ENCODE data around the gene PRAMEF12. TPM values are rescaled to one million over a fixed set of nuclear protein-coding genes. Genes with fewer than 3 reads are reported as not detected.
"Not testable (repeated sequence)": the region's sequence is repeated elsewhere in the genome, so short reads cannot be mapped to it uniquely, and the experiment has no call there.

PRAMEF12 gene
- total RNA-seq, 1 donor from 2014 or later: not detected

DNA sequence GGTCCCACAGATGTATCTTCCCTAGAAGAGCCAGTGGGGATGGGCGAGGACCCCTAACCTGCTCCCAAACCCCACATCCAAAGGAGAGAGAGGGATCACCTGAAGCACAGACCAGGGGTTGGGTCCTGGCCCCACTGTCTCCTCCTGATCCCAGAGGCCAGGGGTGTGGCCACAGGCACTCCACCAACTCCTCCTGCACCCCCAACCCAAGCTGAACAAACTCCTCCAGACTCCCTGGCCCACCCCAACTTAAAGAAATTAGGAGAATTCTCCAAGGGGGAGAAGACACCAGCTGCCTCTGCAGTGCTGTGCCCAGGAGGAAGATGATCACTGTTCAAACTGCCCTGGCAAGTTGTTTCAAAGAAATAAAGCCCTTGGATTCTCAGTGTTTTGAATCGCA lies 4.5 kb upstream of the PRAMEF12 start:
- DNase-seq (ENCODE audit: low spot score): no peak
- intact Hi-C loops (cut with DNase I): no loop called here

- no peak for DNase-seq (ENCODE audit: low spot score)
- intact Hi-C loops (cut with DNase I): no loop called here
Measured at GRCh38 chr1:12769976-12770505, 3.5 kb upstream of the PRAMEF12 start.

DNA sequence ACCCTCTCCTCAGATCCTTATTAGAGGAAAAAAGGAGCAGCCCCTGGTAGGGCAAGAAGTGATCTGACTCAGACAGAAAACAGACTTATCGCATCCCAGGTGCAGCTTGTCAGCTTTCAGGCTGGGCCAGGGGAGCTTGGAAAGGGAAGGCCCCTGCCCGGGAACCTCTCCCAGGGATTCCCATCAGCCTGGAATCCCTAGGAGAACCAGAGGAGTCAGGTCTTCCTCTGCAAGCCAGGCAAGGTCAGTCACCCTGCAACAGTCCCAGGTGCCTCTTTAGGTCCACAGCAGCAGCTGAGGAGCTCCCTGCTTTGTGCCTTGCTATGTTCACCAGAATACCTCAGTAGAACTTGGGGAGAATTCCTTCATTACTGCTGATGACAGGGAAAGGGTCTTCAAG lies 2.9 kb upstream of the PRAMEF12 start:
- no peak for DNase-seq (ENCODE audit: low spot score)
- intact Hi-C loops (cut with DNase I): no loop called here

- DNase-seq (ENCODE audit: low spot score): no peak
- intact Hi-C loops (cut with DNase I): no loop called here
Measured at GRCh38 chr1:12771186-12771585, 2.4 kb upstream of the PRAMEF12 start.

GRCh38 chr1:12772520-12772919 lies 1.0 kb upstream of the PRAMEF12 start:
- intact Hi-C loops (cut with DNase I): no loop called here

GRCh38 chr1:12774801-12775345 lies 1.3 kb downstream of the PRAMEF12 start:
- intact Hi-C loops (cut with DNase I): no loop called here
- no peak for DNase-seq (ENCODE audit: low spot score)

More at GRCh38 chr1:12772520-12772919, 1.0 kb upstream of the PRAMEF12 start:
- no peak for DNase-seq (ENCODE audit: low spot score)

DNA sequence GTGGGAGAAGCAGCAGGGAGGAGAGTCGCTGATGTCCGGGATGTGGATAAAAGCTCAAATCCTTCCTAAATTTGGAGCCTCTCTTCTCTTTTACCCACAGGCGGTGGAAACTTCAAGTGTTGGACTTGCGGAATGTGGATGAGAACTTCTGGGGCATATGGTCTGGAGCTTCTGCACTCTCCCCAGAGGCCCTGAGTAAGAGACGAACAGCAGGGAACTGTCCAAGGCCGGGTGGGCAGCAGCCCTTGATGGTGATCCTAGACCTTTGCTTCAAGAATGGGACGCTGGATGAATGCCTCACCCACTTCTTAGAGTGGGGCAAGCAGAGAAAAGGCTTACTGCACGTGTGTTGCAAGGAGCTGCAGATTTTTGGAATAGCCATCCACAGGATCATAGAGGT lies 1.9 kb downstream of the PRAMEF12 start:
- no peak for DNase-seq (ENCODE audit: low spot score)
- intact Hi-C loops (cut with DNase I): no loop called here

DNA sequence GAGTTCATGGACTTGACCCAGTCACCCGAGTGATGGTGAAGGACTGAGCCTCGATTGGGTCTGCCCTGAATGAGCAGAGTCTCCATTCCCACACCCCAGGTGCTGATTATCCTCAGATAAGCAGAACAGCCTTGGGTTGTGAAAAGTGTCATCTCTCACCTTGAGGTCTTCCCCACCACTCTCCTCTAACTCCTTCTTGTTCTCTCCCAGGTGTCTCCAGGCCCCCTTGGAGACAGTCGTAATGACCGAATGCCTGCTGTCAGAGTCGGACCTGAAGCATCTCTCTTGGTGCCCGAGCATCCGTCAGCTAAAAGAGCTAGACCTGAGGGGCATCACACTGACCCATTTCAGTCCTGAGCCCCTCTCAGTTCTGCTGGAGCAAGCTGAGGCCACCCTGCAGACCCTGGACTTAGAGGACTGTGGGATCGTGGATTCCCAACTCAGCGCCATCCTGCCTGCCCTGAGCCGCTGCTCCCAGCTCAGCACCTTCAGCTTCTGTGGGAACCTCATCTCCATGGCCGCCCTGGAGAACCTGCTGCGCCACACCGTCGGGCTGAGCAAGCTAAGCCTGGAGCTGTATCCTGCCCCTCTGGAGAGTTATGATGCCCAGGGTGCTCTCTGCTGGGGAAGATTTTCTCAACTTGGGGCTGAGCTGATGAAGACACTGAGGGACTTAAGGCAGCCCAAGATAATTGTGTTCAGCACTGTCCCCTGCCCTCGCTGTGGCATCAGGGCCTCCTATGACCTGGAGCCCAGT lies 3.4 kb downstream of the PRAMEF12 start:
- DNase-seq (ENCODE audit: low spot score): no peak

DNA sequence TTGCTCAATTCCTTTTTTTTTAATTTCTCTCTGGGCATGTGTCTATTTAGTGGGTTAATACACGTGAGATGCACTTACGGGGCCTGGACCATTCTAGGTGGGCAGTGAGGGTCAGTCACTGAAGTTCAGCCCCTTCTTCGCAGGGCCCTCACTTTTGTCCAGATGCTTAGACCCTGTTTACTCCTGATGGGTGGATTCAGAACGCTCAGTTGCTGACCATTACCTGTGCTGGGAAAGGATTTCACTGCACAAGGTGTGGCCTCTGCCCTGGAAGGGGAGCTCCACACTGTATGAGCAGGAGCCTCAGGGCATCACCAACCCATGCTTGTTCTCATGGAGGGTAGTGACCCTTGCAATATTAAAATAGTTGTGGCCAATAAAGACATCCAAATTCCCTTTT lies 4.5 kb downstream of the PRAMEF12 start:
- intact Hi-C loops (cut with DNase I): no loop called here
- DNase-seq (ENCODE audit: low spot score): no peak

More for the DNA sequence above, 3.4 kb downstream of the PRAMEF12 start:
- intact Hi-C loops (cut with DNase I): no loop called here

DNA sequence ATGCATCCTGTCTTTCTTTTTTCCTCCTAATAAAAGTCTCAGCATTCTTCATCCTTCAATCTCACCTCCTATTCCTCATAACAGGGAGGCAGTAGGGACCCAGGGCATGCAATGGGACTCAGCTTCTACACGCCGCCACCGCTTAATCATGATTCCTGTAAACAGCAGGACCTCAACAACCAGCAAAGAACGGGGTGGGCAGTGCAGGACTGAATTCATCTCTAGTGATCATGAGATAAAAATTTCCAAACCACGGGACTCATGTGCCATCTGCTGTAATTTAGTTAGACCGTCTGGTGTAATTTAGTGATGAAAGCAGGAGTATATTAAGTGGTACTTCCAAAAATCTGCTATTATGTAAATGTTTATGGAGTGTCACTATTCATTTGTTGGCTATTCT lies 5.4 kb downstream of the PRAMEF12 start:
- no peak for DNase-seq (ENCODE audit: low spot score)
- intact Hi-C loops (cut with DNase I): no loop called here

DNA sequence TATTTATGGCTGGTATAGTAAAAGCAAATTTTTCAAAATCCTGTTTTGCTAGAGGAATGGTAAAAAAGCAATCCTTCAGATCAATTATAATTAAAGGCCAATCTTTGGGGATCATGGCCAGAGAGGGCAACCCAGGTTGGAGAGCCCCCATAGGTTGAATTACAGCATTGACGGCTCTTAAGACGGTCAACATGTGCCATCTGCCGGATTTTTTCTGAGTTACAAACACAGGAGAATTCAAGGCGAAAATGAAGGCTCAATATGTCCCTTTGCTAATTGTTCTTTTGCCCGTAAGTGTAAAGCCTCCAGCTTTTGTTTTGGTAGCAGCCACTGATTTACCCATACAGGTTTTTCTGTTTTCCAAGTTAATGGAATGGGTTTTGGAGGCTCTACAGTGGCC lies 8.0 kb downstream of the PRAMEF12 start:
- DNase-seq (ENCODE audit: low spot score); intact Hi-C loops (cut with DNase I): not testable (repeated sequence)

DNA sequence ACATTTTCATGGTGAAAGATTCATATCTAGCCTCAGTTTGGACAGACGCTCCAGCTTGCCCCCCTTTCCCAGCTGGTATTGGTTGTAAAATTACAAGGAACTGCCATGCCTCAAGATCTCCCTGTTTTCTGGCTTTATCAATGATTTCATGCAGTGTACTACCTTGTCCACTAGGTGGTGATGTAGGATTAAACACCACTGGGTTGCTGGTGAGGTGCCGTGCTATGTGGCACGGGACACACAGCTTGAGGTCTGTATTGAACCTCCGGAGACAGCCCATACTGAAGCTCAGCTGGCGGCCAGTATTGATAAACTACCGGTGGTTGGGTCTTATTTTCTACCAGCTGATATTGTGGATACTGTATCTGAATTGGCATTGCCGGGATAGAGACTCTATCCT lies 10.2 kb downstream of the PRAMEF12 start:
- DNase-seq (ENCODE audit: low spot score); intact Hi-C loops (cut with DNase I): not testable (repeated sequence)

DNA sequence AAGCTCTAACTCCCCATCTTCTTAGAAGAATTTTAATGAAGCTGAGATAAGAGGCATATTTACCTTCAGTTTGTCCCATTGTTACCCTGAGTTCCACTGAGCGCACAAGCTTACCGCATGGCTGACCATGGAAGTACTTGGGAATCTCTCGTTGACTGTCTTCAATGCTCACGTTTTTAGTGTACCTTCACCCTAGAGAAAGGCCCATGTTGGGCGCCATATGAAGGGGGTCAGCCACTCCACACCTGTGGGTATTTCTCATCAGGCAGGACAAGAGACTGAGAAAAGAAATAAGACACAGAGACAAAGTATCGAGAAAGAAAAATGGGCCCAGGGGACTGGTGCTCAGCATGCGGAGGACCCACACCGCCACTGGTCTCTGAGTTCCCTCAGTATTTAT lies 11.2 kb downstream of the PRAMEF12 start:
- intact Hi-C loops (cut with DNase I); DNase-seq (ENCODE audit: low spot score): not testable (repeated sequence)

- intact Hi-C loops (cut with DNase I): not testable (repeated sequence)
Measured at GRCh38 chr1:12791097-12791496, 17.6 kb downstream of the PRAMEF12 start, which contains the start of gene PRAMEF1. PRAMEF1 (plus strand) TSS chr1:12791397; CDS start chr1:12793228, 1,831 bp downstream.

DNA sequence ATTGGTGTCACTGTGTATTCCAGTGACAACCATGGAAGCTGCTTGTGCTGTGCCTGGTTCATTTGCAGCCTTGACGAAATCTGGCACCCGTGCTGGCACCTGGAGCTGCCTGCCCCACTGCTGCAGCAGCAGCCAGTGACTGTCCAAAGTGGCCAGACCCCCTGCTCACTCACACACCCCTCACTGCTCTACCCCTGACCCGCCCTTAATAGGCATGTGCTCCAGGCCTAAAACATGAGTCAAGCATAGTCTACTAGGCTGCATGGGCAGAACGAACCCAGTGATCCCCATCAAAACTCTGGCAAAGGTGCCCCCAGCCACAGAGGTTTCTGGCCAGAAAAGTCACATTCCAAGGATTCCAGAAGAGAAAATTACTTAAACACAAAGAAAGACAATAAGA lies 25.4 kb downstream of the PRAMEF12 start:
- DNase-seq (ENCODE audit: low spot score): no peak
- intact Hi-C loops (cut with DNase I): no loop called here

More at GRCh38 chr1:12791097-12791496, 17.6 kb downstream of the PRAMEF12 start, which contains the start of gene PRAMEF1:
- not testable (repeated sequence) for DNase-seq (ENCODE audit: low spot score)

- intact Hi-C loops (cut with DNase I): no loop called here
- no peak for DNase-seq (ENCODE audit: low spot score)
Measured at GRCh38 chr1:12799730-12800129, 26.2 kb downstream of the PRAMEF12 start.

GRCh38 chr1:12809933-12810332 lies 36.4 kb downstream of the PRAMEF12 start:
- DNase-seq (ENCODE audit: low spot score): no peak
- intact Hi-C loops (cut with DNase I): no loop called here

DNA sequence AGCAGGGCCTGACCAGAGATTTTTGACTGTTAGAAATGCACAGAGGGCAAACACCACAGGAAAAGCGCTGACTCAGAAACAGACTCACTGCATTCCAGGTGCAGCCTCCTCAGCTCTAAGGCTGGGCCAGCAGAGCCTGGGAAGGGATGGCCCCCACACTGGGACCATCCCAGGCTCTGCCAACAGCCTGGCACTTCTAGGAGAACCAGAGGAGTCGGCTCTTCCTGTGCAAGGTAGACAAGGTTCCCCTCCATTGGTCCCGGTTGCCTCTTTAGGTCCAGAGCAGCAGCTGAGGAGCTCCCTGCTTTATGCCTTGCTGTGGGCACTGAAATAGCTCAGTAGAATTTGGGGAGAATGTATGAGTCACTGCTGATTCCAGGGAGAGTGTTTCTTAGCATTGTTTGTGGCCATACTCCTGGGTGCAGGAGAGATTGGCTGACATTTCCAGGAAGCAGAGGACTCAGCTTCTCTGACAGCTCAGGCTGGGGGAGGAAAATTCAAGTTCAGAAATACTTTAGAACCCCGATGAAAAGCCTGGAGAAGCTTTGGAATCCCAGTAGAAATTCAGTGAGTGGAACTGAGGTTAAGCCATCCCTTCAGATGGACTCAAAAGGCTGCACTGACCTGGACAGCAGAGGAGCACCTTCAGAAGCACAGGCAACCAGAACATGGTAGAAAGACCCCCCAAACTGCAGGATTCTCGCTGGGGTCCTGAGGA lies 37.3 kb downstream of the PRAMEF12 start:
- intact Hi-C loops (cut with DNase I): no loop called here
- DNase-seq (ENCODE audit: low spot score): no peak

DNA sequence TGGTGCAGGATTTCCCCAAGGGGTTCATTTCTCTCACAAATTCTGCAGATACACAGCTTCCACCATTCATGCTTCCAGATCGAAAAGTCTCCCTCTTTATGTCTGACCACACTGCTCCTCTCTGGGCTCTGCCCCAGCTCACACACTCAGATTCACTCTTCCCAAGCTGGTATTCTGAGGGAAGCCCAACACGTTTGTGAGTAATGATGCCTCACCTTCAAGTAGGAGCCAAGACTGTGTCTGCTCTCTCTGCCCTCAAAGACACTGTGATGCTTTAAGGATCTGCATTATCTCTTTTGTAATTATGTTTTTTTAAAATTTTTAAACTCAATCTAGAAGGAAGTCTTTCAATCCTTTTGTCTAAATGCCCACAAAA lies 37.9 kb downstream of the PRAMEF12 start:
- intact Hi-C loops (cut with DNase I): no loop called here
- DNase-seq (ENCODE audit: low spot score): no peak

GRCh38 chr1:12819061-12819460 lies 45.5 kb downstream of the PRAMEF12 start:
- intact Hi-C loops (cut with DNase I); DNase-seq (ENCODE audit: low spot score): not testable (repeated sequence)

Data from cardiac septum (tissue), 1 donor.